Left ventricle myocardium superior (tissue), 1 donor: ENCODE data around the gene NPL. TPM values are rescaled to one million over a fixed set of nuclear protein-coding genes. Genes with fewer than 3 reads are reported as not detected.

Source experiments
- ATAC-seq: fragments of 200-7000 bp; cut with Tn5 transposase; one replicate; pipeline ENCODE4 v1.9.1; 2020; ENCODE audit warnings: mild to moderate bottlenecking, moderate library complexity
- DNase-seq: peaks from one replicate; pipeline ENCODE4 v3.0.0-alpha.2; 2020
- intact Hi-C: fragments of 100-400 bp; cut with micrococcal nuclease; formaldehyde crosslinking; loops from one replicate; pipeline ENCODE4 v1.11.0; 2022
- total RNA-seq: library from RNA; stranded (reverse); fragmentation: NEBNext Ultra II Directional; extraction: Animal tissue kit (Norgen Biotek cat#: 25700); gene quantifications from one replicate; pipeline ENCODE4 v1.2.1, GENCODE V29; 2021
- donor health status: DM: no; HTN: yes; CAD: no; lungs with severe emphysema.

The NPL gene
- total RNA-seq, 1 donor from 2014 or later: 3.9 TPM

GRCh38 chr1:182850319-182850718, 60.7 kb downstream of the NPL start:
- no peak for DNase-seq
- intact Hi-C loops: no loop called here
- no peak for ATAC-seq

- DNase-seq (no peak), ATAC-seq (no peak)
- intact Hi-C loops: no loop called here
These were observed 62.3 kb downstream of the NPL start for GRCh38 chr1:182851825-182852224.

- no peak for ATAC-seq
- no peak for DNase-seq
- intact Hi-C loops: no loop called here
These were observed 66.3 kb downstream of the NPL start for GRCh38 chr1:182855911-182856310.

- intact Hi-C loops: no loop called here
- ATAC-seq: no peak
These were observed 67.6 kb downstream of the NPL start for GRCh38 chr1:182857212-182857611.

DNA sequence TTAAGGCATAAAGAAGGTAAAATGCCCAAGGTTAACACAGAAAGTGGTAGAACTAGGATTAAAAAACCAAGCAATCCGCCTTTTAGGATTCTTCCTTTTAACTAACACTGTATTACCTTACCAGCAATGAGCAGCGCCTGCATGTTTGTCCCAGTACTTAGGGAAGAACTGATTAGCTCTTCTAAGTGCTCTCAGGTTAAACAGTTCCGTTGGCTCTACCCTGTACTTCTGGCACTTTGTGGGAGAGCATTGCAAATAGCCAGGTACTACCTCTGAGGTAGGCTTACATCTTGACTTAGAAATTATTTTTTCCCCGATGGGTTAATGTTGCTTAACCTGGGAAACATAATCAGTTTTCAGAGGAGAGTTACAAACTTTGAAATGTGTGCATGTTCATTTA, 71.1 kb downstream of the NPL start:
- DNase-seq (no peak), ATAC-seq (no peak)
- intact Hi-C loops: no loop called here

More at GRCh38 chr1:182857212-182857611, 67.6 kb downstream of the NPL start:
- DNase-seq: no peak

DNA sequence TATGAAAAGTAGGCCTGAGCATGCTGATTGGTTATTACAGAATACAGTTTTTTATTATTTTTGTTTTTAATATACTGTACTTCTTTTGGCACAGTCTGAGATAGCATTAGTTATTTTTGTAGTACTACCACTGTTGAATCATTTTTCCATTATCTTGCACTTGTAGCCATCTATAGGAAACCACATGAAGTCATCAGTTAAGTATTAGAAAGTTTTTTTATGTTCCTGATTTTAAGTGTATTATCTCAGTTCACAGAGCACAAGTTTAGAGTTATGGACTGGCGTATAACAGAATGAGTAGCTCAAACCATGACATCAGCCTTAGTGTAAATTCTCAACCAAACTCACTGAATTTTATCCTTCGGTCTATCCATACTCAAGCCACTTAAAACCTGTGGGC, 72.4 kb downstream of the NPL start:
- ATAC-seq (no peak), DNase-seq (no peak)
- intact Hi-C loops: no loop called here

GRCh38 chr1:182862827-182863226, 73.3 kb downstream of the NPL start:
- intact Hi-C loops: no loop called here
- ATAC-seq: no peak

DNA sequence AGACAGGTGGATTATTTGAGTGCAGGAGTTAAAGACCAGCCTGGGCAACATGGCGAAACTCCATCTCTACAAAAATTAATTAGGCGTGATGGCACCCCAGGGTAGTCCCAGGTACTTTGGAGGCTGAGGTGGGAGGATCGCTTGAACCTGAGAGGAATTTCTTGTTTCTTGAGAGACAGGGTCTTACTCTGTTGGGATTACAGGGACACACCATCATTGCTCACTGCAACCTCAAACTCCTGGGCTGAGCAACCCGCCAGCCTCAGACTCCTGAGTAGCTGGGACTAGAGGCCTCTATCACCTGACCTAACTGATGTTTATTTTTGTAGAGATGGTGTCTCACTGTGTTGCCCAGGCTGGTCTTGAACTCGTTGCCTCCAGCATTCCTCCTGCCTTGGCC, 74.4 kb downstream of the NPL start:
- ATAC-seq (no peak), DNase-seq (no peak)
- intact Hi-C loops: no loop called here

More at GRCh38 chr1:182862827-182863226, 73.3 kb downstream of the NPL start:
- no peak for DNase-seq

- intact Hi-C loops: no loop called here
- ATAC-seq: no peak
- DNase-seq: no peak
These were observed 78.3 kb downstream of the NPL start for GRCh38 chr1:182867861-182868260.

- no peak for ATAC-seq
These were observed 79.7 kb downstream of the NPL start for GRCh38 chr1:182869241-182869666.

DNA sequence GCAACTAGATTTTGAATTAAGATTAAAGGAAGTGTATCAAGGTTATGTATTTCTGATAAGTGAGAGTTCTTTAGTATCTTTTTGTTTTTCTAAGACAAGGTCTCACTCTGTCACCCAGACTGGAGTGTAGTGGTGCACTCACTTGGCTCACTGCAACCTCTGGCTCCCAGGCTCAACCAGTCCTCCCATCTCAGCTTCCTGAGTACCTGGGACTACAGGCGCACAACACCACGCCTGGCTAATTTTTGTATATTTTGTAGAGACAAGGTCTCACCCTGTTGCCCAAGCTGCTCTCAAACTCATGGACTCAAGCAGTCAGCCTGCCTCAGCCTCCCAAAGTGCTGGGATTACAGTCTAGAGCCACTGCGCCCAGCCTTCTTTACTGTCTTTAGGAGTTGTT, 83.3 kb downstream of the NPL start:
- no peak for DNase-seq

More at GRCh38 chr1:182869241-182869666, 79.7 kb downstream of the NPL start:
- intact Hi-C loops: no loop called here
- no peak for DNase-seq

GRCh38 chr1:182875889-182876288, 86.3 kb downstream of the NPL start:
- intact Hi-C loops: loop anchor here (10.0 kb wide), 1 partner anchor 659 kb away; no protein-coding TSS in a partner anchor
- ATAC-seq: no peak
- no peak for DNase-seq

More for the DNA sequence above, 83.3 kb downstream of the NPL start:
- no peak for ATAC-seq
- intact Hi-C loops: loop anchor here (10.0 kb wide), 1 partner anchor 662 kb away; no protein-coding TSS in a partner anchor

GRCh38 chr1:182877331-182877730, 87.8 kb downstream of the NPL start:
- intact Hi-C loops: loop anchor here (10.0 kb wide), 1 partner anchor 657 kb away; no protein-coding TSS in a partner anchor
- ATAC-seq: no peak

DNA sequence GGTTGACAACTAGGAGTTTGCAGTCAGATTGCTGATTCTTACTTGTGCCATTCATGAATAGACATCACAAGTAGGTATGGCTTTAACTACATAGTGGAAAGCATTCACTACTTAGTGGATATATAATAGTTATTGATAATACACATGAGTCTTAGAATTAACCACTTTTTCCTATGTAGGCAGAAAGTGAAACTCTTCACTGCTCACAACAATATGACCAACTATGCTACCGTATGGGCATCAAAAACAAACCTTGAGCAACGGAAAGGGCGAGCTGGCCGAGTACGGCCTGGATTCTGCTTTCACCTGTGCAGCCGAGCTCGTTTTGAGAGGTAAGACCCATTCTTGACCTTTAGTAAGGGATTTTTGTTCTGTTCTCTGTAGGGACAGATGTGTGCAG, 88.3 kb downstream of the NPL start:
- ATAC-seq: no peak
- intact Hi-C loops: loop anchor here (10.0 kb wide), 1 partner anchor 657 kb away; no protein-coding TSS in a partner anchor
- no peak for DNase-seq

More at GRCh38 chr1:182877331-182877730, 87.8 kb downstream of the NPL start:
- DNase-seq: no peak

Other genes with a start within 250 kb of the NPL start
- gene RNASEL, start 200.5 kb upstream of the NPL start, total RNA-seq: 2.7 TPM
- 1.1 TPM for gene RGS16, start 185.4 kb upstream of the NPL start, total RNA-seq
- not detected for gene RGS8, start 105.2 kb upstream of the NPL start, total RNA-seq
- 65.2 TPM for gene DHX9, start 49.6 kb downstream of the NPL start, total RNA-seq
- gene SHCBP1L, start 163.4 kb downstream of the NPL start, total RNA-seq: not detected
- 98.7 TPM for gene LAMC1, start 233.6 kb downstream of the NPL start, total RNA-seq